Right lobe of liver (tissue), 4 donors: ENCODE data around the gene ARHGEF10L.

Experiments used
- POLR2A ChIP-seq: fragments of 450-650 bp; IDR thresholded peaks from one replicate; pipeline ENCODE4 v1.6.1; 2017; ENCODE audit warnings: antibody characterized with exemption, mild to moderate bottlenecking
- TF ChIP-seq, protein P1 (sequence below), 4 donors: fragments of 200-600 bp in 3 of 4; fragments of 450-650 bp in 1 of 4; IDR thresholded peaks; one replicate each; pipeline versions ENCODE4 v1.5.1 to v1.8.0; 2016 to 2022; ENCODE audit warnings: antibody characterized with exemption in 4 of 4, mild to moderate bottlenecking in 2 of 4
- donor health status: DM: no; HTN: no; CAD: no.
- donor health status: DM: no; HTN: no; CAD: no.
- donor health status: DM: no; HTN: yes; CAD: no.

DNA sequence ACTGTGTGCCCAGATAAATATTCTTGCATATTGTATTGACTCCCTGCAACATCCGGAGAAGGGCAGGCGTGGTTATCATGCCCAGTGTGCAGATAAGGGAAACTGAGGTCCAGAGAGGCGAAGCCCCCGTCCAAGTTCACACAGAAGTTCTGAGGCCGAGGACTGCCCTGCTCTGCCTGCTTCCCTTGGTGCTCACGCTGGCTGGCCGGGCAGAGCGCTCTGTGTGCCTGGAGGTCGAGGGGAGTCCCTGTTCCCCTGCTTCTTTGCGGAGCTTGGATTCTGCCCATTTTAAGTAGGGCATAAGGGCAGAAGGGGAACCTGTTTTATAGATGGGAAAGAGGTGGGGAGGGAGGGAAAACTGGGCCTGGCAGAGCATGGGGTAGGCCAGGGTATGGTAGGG lies 122.8 kb downstream of the ARHGEF10L start:
- TF ChIP-seq POLR2A, result no peak
- TF ChIP-seq, protein P1, sequence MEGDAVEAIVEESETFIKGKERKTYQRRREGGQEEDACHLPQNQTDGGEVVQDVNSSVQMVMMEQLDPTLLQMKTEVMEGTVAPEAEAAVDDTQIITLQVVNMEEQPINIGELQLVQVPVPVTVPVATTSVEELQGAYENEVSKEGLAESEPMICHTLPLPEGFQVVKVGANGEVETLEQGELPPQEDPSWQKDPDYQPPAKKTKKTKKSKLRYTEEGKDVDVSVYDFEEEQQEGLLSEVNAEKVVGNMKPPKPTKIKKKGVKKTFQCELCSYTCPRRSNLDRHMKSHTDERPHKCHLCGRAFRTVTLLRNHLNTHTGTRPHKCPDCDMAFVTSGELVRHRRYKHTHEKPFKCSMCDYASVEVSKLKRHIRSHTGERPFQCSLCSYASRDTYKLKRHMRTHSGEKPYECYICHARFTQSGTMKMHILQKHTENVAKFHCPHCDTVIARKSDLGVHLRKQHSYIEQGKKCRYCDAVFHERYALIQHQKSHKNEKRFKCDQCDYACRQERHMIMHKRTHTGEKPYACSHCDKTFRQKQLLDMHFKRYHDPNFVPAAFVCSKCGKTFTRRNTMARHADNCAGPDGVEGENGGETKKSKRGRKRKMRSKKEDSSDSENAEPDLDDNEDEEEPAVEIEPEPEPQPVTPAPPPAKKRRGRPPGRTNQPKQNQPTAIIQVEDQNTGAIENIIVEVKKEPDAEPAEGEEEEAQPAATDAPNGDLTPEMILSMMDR (IDR thresholded peaks at IDR 0.05), result no peak
